Activated naive CD4-positive, alpha-beta T cell treated with anti-CD3 and anti-CD28 coated beads, Interleukin-2, amount 50 U/mL, for 72 hours (primary cell): ENCODE data around the gene RXFP4. TPM values are rescaled to one million over a fixed set of nuclear protein-coding genes. Genes with fewer than 3 reads are reported as not detected.
A peak's percentile ranks its signal among the peaks of the same experiment; 100 is the strongest.

Experiments used
- ATAC-seq, 2 donors: fragments of 150-1000 bp; cut with Tn5 transposase; 2 replicates each; pipeline ENCODE4 v1.10.0; 2021; ENCODE audit warnings: mild to moderate bottlenecking in 2 of 2, moderate library complexity in 2 of 2
- DNase-seq, 2 donors: peaks; one replicate each; pipeline ENCODE4 v3.0.0; 2021 to 2022; ENCODE audit warnings: low spot score in 2 of 2
- H3K27ac Mint-ChIP-seq, 2 donors: one replicate each; pipeline ENCODE4 v1.8.0; 2022; ENCODE audit warnings: mild to moderate bottlenecking in 2 of 2, mixed read lengths in 2 of 2
- H3K36me3 Mint-ChIP-seq, 2 donors: one replicate each; pipeline ENCODE4 v1.8.0; 2022; ENCODE audit warnings: mixed read lengths in 2 of 2
- H3K9me3 Mint-ChIP-seq, 2 donors: one replicate each; pipeline ENCODE4 v1.8.0; 2022; ENCODE audit warnings: mixed read lengths in 2 of 2
- total RNA-seq, 2 donors: library from RNA; stranded (reverse); gene quantifications; one replicate each; pipeline ENCODE4 v1.2.3, GENCODE V29; 2022

RXFP4 gene
- total RNA-seq, 2 donors from 2014 or later = not detected

DNA sequence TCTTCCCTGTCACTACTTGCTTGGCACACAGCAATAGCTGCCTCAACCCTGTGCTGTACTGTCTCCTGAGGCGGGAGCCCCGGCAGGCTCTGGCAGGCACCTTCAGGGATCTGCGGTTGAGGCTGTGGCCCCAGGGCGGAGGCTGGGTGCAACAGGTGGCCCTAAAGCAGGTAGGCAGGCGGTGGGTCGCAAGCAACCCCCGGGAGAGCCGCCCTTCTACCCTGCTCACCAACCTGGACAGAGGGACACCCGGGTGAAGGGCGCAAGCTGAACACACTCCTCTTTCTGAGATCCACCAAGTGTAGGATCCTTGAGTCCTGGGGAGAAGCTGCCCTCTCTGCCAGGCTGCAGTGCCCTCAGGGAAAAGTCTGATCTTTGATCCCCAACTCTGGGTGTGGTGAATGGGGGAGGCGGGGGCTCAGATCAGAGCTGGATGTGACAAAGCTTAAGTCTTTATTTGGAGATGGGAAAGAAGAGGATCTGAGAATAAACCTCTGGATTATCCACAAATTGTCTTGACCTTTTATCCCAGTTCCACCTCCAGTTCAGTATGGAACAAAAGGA is 1.2 kb downstream of the RXFP4 start:
- Mint-ChIP-seq H3K36me3 (peaks cover 9 to 22% of the 10 kb centered on the region in 2 donors), H3K27ac (peak overlapping the region; percentile 90 to 91), H3K9me3 (no peaks in the 10 kb centered on the region)
- DNase-seq = no peak
- ATAC-seq = no peak

DNA sequence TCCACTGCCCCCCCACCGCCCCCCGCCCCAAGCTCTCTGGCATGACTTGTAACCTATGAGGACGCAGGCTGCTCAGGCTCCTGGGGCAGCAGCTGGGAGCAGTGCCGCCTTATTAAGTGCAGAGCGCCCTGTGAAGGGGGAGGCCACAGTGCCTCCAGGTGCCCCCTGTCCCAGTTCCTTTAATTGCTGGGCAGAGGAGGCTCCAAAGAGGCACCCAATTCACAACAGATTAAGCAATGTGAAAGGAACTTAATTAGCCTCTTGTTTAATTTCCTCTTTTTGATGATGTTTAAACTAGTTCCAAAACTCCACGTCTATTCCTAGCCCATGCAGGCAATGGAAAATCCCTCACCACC is 3.0 kb downstream of the RXFP4 start:
- H3K27ac Mint-ChIP-seq = peak overlapping the region; percentile 84 to 94
- no peak for DNase-seq
- H3K36me3 Mint-ChIP-seq = peaks cover 9 to 27% of the 10 kb centered on the region in 2 donors
- H3K9me3 Mint-ChIP-seq = no peaks in the 10 kb centered on the region
- no peak for ATAC-seq

GRCh38 chr1:155946633-155947219 is 5.3 kb downstream of the RXFP4 start:
- no peaks in the 10 kb centered on the region for H3K9me3 Mint-ChIP-seq
- H3K27ac Mint-ChIP-seq = peak overlapping the region; percentile 84 to 94
- peaks cover 24 to 46% of the 10 kb centered on the region in 2 donors for H3K36me3 Mint-ChIP-seq
- no peak for DNase-seq
- ATAC-seq = peak; percentile 10 to 13

DNA sequence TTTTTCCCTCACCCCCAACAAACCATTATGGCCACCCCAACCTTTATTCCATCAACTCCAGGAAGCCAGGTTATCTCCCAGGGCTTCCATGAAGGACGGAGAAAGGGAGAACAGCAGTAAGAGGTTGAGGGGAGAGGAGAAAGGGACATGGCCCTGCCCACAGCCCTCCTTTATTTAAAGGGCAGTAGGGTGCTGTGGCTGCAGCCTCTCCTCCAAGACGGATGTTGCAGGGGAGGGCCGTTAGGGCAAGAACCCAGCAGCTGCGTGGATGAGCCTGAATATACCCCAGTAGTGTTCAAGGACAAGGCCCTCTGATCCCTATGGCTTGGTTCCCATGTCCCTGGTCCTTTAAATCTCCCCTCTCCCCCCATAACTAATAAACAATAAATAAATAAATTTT is 5.9 kb downstream of the RXFP4 start:
- H3K27ac Mint-ChIP-seq = peak overlapping the region; percentile 84 to 94
- H3K9me3 Mint-ChIP-seq = no peaks in the 10 kb centered on the region
- H3K36me3 Mint-ChIP-seq = peaks cover 26 to 48% of the 10 kb centered on the region in 2 donors
- DNase-seq = no peak
- ATAC-seq = no peak

DNA sequence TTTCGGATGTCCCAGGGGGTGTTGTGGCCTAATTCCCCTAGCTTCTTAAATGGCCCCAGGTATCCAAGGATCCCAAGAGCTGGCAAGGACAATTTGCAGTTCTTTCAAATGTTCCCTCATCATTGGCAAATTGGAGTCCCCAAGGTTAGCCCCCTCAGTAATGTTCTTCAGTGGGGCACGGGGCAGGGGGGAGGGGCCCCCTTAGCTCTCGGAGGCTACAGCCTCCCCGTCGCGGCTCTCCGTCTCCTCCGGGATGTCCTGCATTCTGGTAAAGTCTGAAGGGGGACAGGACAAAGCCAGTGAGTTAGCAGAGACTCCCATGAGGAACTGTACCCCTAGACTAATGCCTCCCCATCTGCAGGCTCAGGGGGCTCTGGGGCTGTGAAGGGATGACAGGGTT is 6.3 kb downstream of the RXFP4 start:
- Mint-ChIP-seq H3K27ac (peak overlapping the region; percentile 29 to 52), H3K36me3 (peaks cover 26 to 48% of the 10 kb centered on the region in 2 donors), H3K9me3 (no peaks in the 10 kb centered on the region)
- ATAC-seq (no peak), DNase-seq (no peak)

DNA sequence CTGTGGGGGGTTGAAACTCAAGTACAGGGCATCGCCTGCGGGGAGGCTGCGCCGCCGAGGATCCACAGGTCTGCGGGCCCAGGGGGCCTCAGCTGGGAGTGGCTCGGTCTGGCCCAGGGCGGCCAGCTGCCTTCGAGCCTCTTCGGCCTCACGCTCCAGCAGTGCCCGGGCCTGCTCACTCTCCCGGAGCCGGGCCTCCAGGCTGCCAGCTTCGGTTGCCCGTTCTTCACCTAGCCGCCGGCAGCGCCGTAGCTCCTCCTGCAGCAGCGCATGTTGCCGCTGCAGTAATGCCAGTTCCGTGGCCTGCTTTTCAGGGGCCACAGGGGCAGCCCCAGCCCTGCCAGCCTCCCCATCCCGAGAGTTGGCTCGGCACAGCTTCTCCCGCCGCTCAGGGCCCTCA is 9.4 kb downstream of the RXFP4 start:
- Mint-ChIP-seq H3K36me3 (peaks cover 33 to 60% of the 10 kb centered on the region in 2 donors), H3K9me3 (no peaks in the 10 kb centered on the region), H3K27ac (peak overlapping the region in 1 of 2 donors; percentile 77)
- ATAC-seq (no peak), DNase-seq (no peak)

- H3K36me3 Mint-ChIP-seq = peaks cover 25 to 49% of the 10 kb centered on the region in 2 donors
- H3K27ac Mint-ChIP-seq = peak overlapping the region; percentile 77 to 82
- DNase-seq (no peak), ATAC-seq (peak in 1 of 2 donors; percentile 62)
- H3K9me3 Mint-ChIP-seq = no peaks in the 10 kb centered on the region
These were observed 10.5 kb downstream of the RXFP4 start for GRCh38 chr1:155951753-155952504.

GRCh38 chr1:155952505-155952890 is 11.1 kb downstream of the RXFP4 start:
- Mint-ChIP-seq H3K36me3 (peaks cover 28 to 50% of the 10 kb centered on the region in 2 donors), H3K9me3 (no peaks in the 10 kb centered on the region), H3K27ac (peak overlapping the region; percentile 77 to 85)
- DNase-seq (no peak), ATAC-seq (no peak)

DNA sequence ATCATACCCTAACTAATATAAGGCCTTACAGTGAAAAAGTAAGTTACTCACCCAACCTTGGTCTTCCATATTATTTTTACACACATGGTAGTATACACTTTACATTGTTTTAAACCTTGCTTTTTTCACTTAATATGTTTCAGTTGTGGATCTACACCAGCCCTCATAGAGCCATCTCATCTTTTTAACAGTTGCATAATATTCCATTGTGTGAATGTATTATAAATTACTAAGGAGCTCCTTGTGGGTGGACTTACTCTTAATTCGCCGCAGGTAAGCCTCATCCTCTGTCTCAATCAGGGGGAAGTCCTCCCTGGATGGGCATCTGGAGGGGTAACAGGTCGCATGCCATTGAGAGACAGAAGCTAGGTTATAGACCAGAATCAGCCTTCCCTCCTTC is 13.2 kb downstream of the RXFP4 start:
- DNase-seq = no peak
- H3K36me3 Mint-ChIP-seq = peaks cover 31 to 46% of the 10 kb centered on the region in 2 donors
- no peaks in the 10 kb centered on the region for H3K9me3 Mint-ChIP-seq
- peak overlapping the region; percentile 75 to 85 for H3K27ac Mint-ChIP-seq
- no peak for ATAC-seq

DNA sequence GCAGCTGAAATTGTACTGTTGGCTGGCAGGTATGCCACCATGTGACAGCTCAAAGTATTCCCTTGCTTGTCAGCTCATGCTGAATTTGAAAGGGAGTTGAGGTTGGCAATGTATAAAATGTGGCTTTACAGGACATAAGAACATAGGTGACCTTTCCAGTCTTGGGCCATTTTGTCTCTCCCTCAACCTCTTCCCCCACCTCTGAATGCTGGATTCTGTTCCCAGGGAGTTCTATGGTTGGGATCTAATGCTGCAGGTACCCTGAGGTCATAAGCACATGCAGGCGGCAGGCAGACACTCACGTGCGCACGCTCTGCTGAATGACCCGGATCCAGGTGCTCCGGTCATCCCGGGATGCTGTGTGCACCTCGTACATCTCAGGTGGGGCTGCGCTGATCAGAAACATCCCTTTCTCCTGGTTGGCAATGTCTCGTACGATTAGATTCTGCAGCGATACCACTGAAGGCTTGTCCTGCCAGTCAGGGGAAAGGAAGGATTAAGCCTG is 16.0 kb downstream of the RXFP4 start:
- Mint-ChIP-seq H3K27ac (peak overlapping the region; percentile 66 to 92), H3K36me3 (peaks cover 30 to 46% of the 10 kb centered on the region in 2 donors), H3K9me3 (no peaks in the 10 kb centered on the region)
- DNase-seq = no peak
- no peak for ATAC-seq

DNA sequence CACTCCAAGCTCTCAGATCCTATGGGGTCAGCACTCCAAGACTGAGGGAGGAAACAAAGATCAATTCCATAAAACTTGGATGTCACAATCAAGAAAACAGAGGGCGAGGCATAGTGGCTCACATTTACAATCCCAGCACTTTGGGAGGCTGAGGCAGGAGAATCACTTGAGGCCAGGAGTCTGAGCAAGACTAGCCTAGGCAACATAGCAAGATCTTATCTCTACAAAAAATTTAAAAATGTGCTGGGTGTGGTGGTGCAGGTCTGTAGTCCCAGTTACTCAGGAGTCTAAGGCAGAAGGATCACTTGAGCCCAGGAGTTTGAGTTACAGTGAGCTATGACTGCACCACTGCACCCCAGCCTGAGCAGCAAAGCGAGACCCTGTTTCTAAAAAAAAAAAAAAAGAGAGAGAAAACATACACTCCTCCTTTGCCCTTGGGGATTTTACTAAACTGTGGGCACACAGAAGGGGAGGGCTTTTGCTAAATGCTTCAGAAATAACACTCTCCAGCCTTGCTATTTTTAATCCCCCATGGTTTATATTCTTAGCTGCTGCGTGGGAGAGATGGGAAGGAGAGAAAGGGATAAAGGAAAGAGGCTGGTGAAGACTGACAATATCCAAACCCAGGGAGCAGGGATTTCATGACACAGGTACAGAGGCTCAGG is 18.8 kb downstream of the RXFP4 start:
- no peaks in the 10 kb centered on the region for H3K9me3 Mint-ChIP-seq

DNA sequence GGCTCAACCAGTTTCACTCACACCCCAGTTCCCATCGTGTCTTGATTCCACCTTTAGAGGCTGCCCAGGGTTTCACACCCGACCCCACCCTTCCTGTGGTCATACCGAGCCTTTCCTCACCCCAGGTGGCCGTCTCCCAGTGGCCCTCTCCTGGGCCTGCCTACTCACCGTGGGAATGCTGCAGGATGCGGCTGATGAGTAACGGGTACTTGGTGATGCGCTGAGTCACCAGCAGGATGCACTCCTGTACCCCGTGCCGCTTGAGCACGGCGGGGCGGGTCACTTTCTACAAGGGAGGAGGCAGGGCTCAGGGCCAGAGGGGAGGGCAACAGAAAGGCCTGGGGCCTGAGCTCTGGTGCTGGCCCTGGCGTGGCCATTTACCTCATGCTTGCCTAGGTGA is 20.5 kb downstream of the RXFP4 start:
- DNase-seq = no peak
- peak in 1 of 2 donors; percentile 73 for ATAC-seq
- peak overlapping the region; percentile 74 to 80 for H3K27ac Mint-ChIP-seq

More for the DNA sequence above, 18.8 kb downstream of the RXFP4 start:
- peaks cover 23 to 28% of the 10 kb centered on the region in 2 donors for H3K36me3 Mint-ChIP-seq
- H3K27ac Mint-ChIP-seq = peak overlapping the region; percentile 74 to 97
- DNase-seq = no peak
- ATAC-seq = no peak

GRCh38 chr1:155962599-155963211 is 21.3 kb downstream of the RXFP4 start:
- no peak for DNase-seq
- Mint-ChIP-seq H3K36me3 (peaks cover 17 to 20% of the 10 kb centered on the region in 2 donors), H3K9me3 (no peaks in the 10 kb centered on the region), H3K27ac (peak overlapping the region; percentile 74 to 80)
- ATAC-seq = no peak

More for the DNA sequence above, 20.5 kb downstream of the RXFP4 start:
- H3K36me3 Mint-ChIP-seq = peaks cover 22 to 27% of the 10 kb centered on the region in 2 donors
- H3K9me3 Mint-ChIP-seq = no peaks in the 10 kb centered on the region

GRCh38 chr1:155964193-155964592 is 22.8 kb downstream of the RXFP4 start:
- no peak for ATAC-seq

GRCh38 chr1:155966135-155966534 is 24.7 kb downstream of the RXFP4 start:
- peaks cover 13 to 18% of the 10 kb centered on the region in 2 donors for H3K36me3 Mint-ChIP-seq
- ATAC-seq (no peak), DNase-seq (no peak)
- H3K27ac Mint-ChIP-seq = peak overlapping the region; percentile 87 to 90
- H3K9me3 Mint-ChIP-seq = no peaks in the 10 kb centered on the region

More at GRCh38 chr1:155964193-155964592, 22.8 kb downstream of the RXFP4 start:
- Mint-ChIP-seq H3K27ac (peak overlapping the region in 1 of 2 donors; percentile 22), H3K9me3 (no peaks in the 10 kb centered on the region), H3K36me3 (peaks cover 16 to 26% of the 10 kb centered on the region in 2 donors)
- no peak for DNase-seq

- H3K27ac Mint-ChIP-seq = peak overlapping the region; percentile 87 to 97
- DNase-seq (no peak), ATAC-seq (no peak)
- peaks cover 9 to 15% of the 10 kb centered on the region in 2 donors for H3K36me3 Mint-ChIP-seq
- no peaks in the 10 kb centered on the region for H3K9me3 Mint-ChIP-seq
These were observed 25.3 kb downstream of the RXFP4 start for GRCh38 chr1:155966750-155967149.
